Measurements from ENCODE around the gene SLC38A9.
"Not testable (repeated sequence)": the region's sequence is repeated elsewhere in the genome, so short reads cannot be mapped to it uniquely, and the experiment has no call there.

The SLC38A9 gene

DNA sequence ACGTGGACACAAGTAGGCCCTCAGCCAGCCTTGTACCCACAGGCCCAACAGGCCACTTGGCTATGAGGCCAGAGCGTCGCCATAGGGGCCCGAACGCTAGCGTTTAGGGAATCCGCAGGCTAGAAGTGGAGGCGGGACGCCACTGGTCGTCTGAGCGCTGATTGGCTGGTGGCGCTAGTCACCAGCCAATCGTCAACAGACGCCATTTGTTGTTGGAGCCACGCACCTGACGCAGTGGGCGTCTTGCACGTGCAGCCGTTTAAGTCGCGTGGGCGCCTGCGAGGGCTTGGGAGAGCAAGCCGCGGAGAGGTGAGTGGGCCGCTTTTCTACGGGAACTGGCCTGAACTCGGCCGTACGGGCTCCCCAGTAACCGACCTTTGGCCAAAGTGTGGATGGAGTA, 25.7 kb upstream of the SLC38A9 start, which contains the start of gene DDX4:
TSS of gene DDX4 (plus strand) at position 269 of the 400 bp plus-strand sequence. CDS start 903 bp downstream, outside the sequence.
- TF ChIP-seq FOXP2 (optimal IDR thresholded peaks at IDR 0.05; ENCODE audit: control extremely low read depth, extremely low read length, insufficient read depth) (no peak), POLR2AphosphoS5 (IDR thresholded peaks at IDR 0.05; ENCODE audit: borderline replicate concordance, low read depth, low read length) (no peak), EZH2 (IDR thresholded peaks at IDR 0.05) (no peak)
- Histone ChIP-seq H3K9ac (ENCODE audit: insufficient read length) (no peak within 1 kb of the TSS), H3K27ac (no peak within 1 kb of the TSS), H3K9me3 (ENCODE audit: low read depth, low read length) (no peaks in the 10 kb centered on the region), H3K4me3 (no peak within 1 kb of the TSS), H3K36me3 (ENCODE audit: insufficient read depth, low read length) (no peaks in the 10 kb centered on the region)
- DNase-seq (ENCODE audit: low read depth, low spot score): no peak

DNA sequence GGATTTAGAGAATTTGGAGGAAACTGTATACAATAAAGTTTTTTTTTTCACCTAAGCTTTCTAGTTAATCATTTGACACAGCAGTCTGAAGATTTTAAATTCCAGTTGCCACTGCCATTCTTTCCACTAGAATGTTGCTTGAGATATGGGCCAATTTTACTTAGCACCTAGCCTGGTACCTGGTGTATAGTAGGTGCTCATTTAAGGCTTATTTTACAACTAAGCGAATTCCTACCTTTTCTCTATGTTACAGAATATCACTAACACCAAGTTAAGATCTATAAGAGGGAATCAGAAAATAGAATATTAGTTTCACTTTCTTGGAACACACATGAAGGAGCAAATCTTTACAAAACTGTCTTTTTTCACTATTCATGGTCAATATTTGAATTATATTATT, 22.5 kb upstream of the SLC38A9 start:
- TF ChIP-seq EZH2 (IDR thresholded peaks at IDR 0.05) (no peak), FOXP2 (optimal IDR thresholded peaks at IDR 0.05; ENCODE audit: control extremely low read depth, extremely low read length, insufficient read depth) (no peak), POLR2AphosphoS5 (IDR thresholded peaks at IDR 0.05; ENCODE audit: borderline replicate concordance, low read depth, low read length) (no peak)
- Histone ChIP-seq H3K36me3 (ENCODE audit: insufficient read depth, low read length) (no peaks in the 10 kb centered on the region), H3K9ac (ENCODE audit: insufficient read length) (no peak overlapping the region), H3K4me3 (no peak overlapping the region), H3K27ac (no peak overlapping the region), H3K9me3 (ENCODE audit: low read depth, low read length) (no peaks in the 10 kb centered on the region)
- no peak for DNase-seq (ENCODE audit: low read depth, low spot score)

DNA sequence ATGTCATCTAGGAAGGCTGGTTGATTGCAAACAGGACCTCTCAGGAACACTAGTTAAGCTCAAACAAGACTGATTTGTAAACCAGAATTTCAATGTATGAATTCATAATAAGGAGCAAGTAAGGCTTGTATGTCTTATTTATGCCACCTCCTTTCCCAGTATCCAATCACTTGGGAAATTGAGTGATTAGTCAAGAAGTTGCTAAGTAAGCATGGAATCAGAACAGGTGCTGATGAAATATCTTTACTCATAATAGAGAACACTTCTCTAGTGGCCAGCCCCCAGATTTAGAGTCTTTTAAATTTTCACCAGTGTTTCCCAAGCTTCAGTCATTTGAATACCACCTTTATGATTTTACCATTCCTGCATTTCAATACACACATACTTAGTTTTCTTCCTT, 20.5 kb upstream of the SLC38A9 start:
- H3K27ac ChIP-seq: no peak overlapping the region
- TF ChIP-seq POLR2AphosphoS5 (IDR thresholded peaks at IDR 0.05; ENCODE audit: borderline replicate concordance, low read depth, low read length) (no peak), EZH2 (IDR thresholded peaks at IDR 0.05) (no peak), FOXP2 (optimal IDR thresholded peaks at IDR 0.05; ENCODE audit: control extremely low read depth, extremely low read length, insufficient read depth) (no peak)
- no peak overlapping the region for H3K9ac ChIP-seq (ENCODE audit: insufficient read length)
- no peak for DNase-seq (ENCODE audit: low read depth, low spot score)
- no peak overlapping the region for H3K4me3 ChIP-seq
- no peaks in the 10 kb centered on the region for H3K9me3 ChIP-seq (ENCODE audit: low read depth, low read length)
- H3K36me3 ChIP-seq (ENCODE audit: insufficient read depth, low read length): no peaks in the 10 kb centered on the region

DNA sequence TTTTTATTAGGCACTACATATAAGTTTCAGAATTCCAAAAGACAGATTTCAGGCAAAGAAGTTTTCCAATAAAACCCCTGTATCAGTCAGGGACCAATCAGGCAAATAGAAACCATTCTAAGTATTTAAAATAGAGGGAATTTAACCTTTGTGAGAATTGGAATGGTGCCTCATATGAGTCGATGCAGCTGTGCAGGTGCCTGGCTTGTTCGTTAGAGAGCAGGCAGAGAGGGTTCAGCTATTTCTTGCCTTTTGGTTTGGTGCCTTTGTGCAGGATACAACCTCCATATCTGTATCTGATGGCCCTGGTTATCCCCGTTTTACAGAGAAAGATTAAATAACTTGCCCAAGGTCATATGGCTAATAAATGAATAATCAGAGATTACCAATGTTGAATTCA, 19.7 kb upstream of the SLC38A9 start:
- no peak overlapping the region for H3K9ac ChIP-seq (ENCODE audit: insufficient read length)
- H3K27ac ChIP-seq: no peak overlapping the region
- TF ChIP-seq EZH2 (IDR thresholded peaks at IDR 0.05) (no peak), FOXP2 (optimal IDR thresholded peaks at IDR 0.05; ENCODE audit: control extremely low read depth, extremely low read length, insufficient read depth) (no peak), POLR2AphosphoS5 (IDR thresholded peaks at IDR 0.05; ENCODE audit: borderline replicate concordance, low read depth, low read length) (no peak)
- no peaks in the 10 kb centered on the region for H3K36me3 ChIP-seq (ENCODE audit: insufficient read depth, low read length)
- DNase-seq (ENCODE audit: low read depth, low spot score): no peak
- H3K4me3 ChIP-seq: no peak overlapping the region
- no peaks in the 10 kb centered on the region for H3K9me3 ChIP-seq (ENCODE audit: low read depth, low read length)

DNA sequence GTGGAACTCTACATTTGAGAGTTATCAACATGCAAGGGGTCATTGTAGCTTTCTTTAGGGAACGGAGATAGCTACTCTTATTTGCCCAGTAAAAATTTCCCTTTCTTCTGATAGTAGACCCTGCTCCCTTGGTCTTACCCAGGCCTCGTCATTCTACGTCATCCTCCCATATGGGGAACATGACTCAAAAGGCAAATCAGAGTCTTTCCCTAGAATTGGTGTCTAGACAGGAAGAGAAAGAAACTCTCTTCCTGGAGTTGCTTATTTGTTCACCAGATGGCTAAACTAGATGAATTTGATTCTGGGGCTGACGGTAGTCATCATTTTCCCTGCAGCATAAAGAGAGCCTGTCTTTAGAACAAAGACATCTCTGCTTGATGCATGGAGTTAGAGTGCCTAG, 12.2 kb upstream of the SLC38A9 start:
- H3K4me3 ChIP-seq: no peak overlapping the region
- H3K27ac ChIP-seq: no peak overlapping the region
- no peaks in the 10 kb centered on the region for H3K9me3 ChIP-seq (ENCODE audit: low read depth, low read length)
- H3K36me3 ChIP-seq (ENCODE audit: insufficient read depth, low read length): no peaks in the 10 kb centered on the region
- no peak for DNase-seq (ENCODE audit: low read depth, low spot score)
- TF ChIP-seq EZH2 (IDR thresholded peaks at IDR 0.05) (no peak), POLR2AphosphoS5 (IDR thresholded peaks at IDR 0.05; ENCODE audit: borderline replicate concordance, low read depth, low read length) (no peak), FOXP2 (optimal IDR thresholded peaks at IDR 0.05; ENCODE audit: control extremely low read depth, extremely low read length, insufficient read depth) (no peak)
- no peak overlapping the region for H3K9ac ChIP-seq (ENCODE audit: insufficient read length)

DNA sequence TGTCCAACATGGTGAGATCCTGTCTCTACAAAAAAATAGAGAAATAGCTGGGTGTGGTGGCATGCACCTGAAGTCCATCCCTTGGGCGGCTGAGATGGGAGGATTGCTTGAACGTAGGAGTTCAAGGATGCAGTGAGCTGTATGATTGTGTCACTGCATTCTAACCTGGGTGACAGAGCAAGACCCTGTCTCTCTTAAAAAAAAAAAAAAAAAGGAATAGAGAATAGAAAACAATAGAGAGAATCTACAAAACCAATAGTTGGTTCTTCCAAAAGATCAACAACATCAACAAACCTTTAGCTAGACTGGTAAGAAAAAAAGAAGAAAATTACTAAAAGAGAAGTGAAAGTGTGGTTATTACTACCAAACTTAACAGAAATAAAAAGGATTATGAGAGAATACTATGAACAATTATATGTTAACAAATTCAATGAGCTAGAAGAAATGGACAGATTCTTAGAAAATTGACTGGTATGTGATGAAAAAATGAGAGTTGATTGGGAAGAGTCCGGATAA, 8.1 kb upstream of the SLC38A9 start:
- H3K27ac ChIP-seq: no peak overlapping the region
- no peak overlapping the region for H3K4me3 ChIP-seq
- no peak overlapping the region for H3K9ac ChIP-seq (ENCODE audit: insufficient read length)
- no peak for DNase-seq (ENCODE audit: low read depth, low spot score)
- H3K9me3 ChIP-seq (ENCODE audit: low read depth, low read length): no peaks in the 10 kb centered on the region
- no peaks in the 10 kb centered on the region for H3K36me3 ChIP-seq (ENCODE audit: insufficient read depth, low read length)
- TF ChIP-seq POLR2AphosphoS5 (IDR thresholded peaks at IDR 0.05; ENCODE audit: borderline replicate concordance, low read depth, low read length) (no peak), EZH2 (IDR thresholded peaks at IDR 0.05) (no peak), FOXP2 (optimal IDR thresholded peaks at IDR 0.05; ENCODE audit: control extremely low read depth, extremely low read length, insufficient read depth) (no peak)

DNA sequence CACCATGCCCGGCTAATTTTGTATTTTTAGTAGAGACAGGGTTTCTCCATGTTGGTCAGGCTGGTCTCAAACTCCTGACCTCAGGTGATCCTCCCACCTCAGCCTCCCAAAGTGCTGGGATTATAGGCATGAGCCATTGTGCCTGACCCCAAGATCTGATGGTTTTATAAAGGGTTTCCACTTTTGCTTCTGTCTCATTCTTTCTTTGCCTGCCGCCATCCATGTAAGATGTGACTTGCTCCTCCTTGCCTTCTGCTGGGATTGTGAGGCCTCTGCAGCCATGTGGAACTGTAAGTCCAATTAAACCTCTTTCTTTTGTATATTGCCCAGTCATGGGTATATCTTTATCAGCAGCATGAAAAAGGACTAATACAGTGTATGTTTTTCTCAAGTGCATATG, 6.9 kb upstream of the SLC38A9 start:
- not testable (repeated sequence) for H3K9ac ChIP-seq (ENCODE audit: insufficient read length); H3K27ac ChIP-seq; H3K9me3 ChIP-seq (ENCODE audit: low read depth, low read length); DNase-seq (ENCODE audit: low read depth, low spot score); H3K4me3 ChIP-seq; H3K36me3 ChIP-seq (ENCODE audit: insufficient read depth, low read length)

DNA sequence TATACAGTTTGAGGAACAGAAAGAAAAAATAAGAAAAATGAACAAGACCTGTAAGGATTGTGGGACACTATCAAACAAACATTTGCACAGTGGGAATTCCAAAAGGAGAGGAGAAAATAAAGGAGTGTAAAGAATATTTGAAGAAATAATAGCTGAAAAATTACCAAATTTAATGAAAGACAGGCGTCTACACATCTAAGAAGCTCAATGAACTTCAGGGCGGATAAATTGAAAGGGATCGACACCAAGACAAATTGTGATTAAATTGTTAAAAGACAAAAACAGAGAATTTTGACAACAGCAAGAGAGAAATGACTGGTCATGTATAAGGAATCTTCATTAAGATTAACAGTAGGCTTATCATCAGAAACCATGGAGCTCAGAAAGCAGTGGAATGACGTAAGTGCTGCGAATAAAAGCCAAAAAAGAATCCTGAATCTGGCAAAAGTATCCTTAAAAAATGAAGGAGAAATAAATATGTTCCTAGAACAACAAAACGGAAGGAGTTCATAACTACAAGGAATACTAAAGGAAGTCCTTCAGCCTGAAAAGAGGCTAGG, 3.5 kb upstream of the SLC38A9 start:
- Histone ChIP-seq H3K9ac (ENCODE audit: insufficient read length) (no peak overlapping the region), H3K4me3 (no peak overlapping the region), H3K27ac (no peak overlapping the region), H3K9me3 (ENCODE audit: low read depth, low read length) (no peaks in the 10 kb centered on the region), H3K36me3 (ENCODE audit: insufficient read depth, low read length) (no peaks in the 10 kb centered on the region)
- no peak for TF ChIP-seq EZH2 (IDR thresholded peaks at IDR 0.05)
- DNase-seq (ENCODE audit: low read depth, low spot score): no peak

DNA sequence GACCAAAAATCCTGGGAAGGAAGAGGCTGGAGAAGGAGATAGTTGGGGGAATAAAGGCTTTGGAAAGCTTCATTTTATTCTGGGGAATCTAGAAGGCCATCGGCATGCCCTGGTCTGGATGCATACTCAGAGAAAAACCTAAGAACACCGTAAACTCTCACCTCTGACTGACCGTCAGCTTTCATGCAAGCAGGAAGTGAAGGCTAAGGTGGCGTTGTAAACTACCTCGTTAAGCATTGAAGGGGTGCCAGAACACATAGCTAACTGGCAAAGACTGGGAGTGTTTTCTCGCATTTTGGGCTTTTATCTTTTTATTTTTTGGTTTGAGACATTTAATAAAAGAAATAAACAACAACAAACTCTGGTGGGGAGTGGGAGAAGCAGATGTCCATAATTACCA, 2.6 kb upstream of the SLC38A9 start:
- no peak for DNase-seq (ENCODE audit: low read depth, low spot score)

More for the DNA sequence above, 2.6 kb upstream of the SLC38A9 start:
- H3K4me3 ChIP-seq: no peak overlapping the region
- H3K9ac ChIP-seq (ENCODE audit: insufficient read length): no peak overlapping the region
- H3K36me3 ChIP-seq (ENCODE audit: insufficient read depth, low read length): no peaks in the 10 kb centered on the region
- TF ChIP-seq EZH2 (IDR thresholded peaks at IDR 0.05) (no peak), FOXP2 (optimal IDR thresholded peaks at IDR 0.05; ENCODE audit: control extremely low read depth, extremely low read length, insufficient read depth) (no peak), POLR2AphosphoS5 (IDR thresholded peaks at IDR 0.05; ENCODE audit: borderline replicate concordance, low read depth, low read length) (no peak)
- H3K9me3 ChIP-seq (ENCODE audit: low read depth, low read length): no peaks in the 10 kb centered on the region
- H3K27ac ChIP-seq: no peak overlapping the region
